ENCODE measurements around the gene STX19. TPM values are rescaled to one million over a fixed set of nuclear protein-coding genes. Genes with fewer than 3 reads are reported as not detected.

STX19 gene, protein sequence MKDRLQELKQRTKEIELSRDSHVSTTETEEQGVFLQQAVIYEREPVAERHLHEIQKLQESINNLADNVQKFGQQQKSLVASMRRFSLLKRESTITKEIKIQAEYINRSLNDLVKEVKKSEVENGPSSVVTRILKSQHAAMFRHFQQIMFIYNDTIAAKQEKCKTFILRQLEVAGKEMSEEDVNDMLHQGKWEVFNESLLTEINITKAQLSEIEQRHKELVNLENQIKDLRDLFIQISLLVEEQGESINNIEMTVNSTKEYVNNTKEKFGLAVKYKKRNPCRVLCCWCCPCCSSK
- not detected in 2 replicates for total RNA-seq

GRCh38 chr3:94028093-94028837 is at the start of gene STX19:
Gene STX19 (minus strand): TSS chr3:94028597. CDS start chr3:94015269, 13,328 bp downstream.
- H3K9me3 Mint-ChIP-seq = no peaks in the 10 kb centered on the region
- intact Hi-C loops (cut with micrococcal nuclease) = no loop called here
- no peak within 1 kb of the TSS for H3K4me3 Mint-ChIP-seq

DNA sequence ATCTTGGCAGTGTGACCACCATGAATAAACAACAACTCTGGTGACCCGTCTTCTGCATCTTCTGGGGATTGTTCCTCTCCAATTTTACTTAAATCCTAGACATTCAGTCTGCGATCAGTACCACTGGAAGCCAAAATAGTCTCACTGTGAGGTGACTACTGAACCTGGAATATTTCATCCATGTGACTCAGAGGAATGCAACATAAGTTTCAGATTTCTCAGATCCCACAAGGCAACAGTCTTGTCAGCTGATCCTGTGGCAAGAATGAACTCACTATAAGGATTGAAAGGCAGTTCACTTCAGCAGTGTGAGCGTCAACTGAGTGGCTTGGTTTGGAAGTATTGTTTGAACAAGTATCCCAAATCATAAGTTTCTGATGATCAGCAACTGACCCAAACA is 47.7 kb upstream of the STX19 start:
- Mint-ChIP-seq H3K36me3 (ENCODE audit: low read depth) (peaks cover 49% of the 10 kb centered on the region), H3K4me1 (peaks cover 42% of the 10 kb centered on the region), H3K27me3 (no peaks in the 10 kb centered on the region), H3K9me3 (no peaks in the 10 kb centered on the region), H3K27ac (no peak overlapping the region), H3K4me3 (no peak overlapping the region)
- intact Hi-C loops (cut with micrococcal nuclease) = no loop called here
- DNase-seq = no peak

More at GRCh38 chr3:94028093-94028837, at the start of gene STX19:
- Mint-ChIP-seq H3K4me1 (no peaks in the 10 kb centered on the region), H3K36me3 (ENCODE audit: low read depth) (no peaks in the 10 kb centered on the region), H3K27ac (no peak within 1 kb of the TSS), H3K27me3 (no peaks in the 10 kb centered on the region)
- DNase-seq = no peak

- intact Hi-C loops (cut with micrococcal nuclease) = no loop called here
- DNase-seq = peak; percentile 74
- Mint-ChIP-seq H3K4me1 (peaks cover 42% of the 10 kb centered on the region), H3K27ac (peak overlapping the region; percentile 79), H3K9me3 (peaks cover 7% of the 10 kb centered on the region), H3K36me3 (ENCODE audit: low read depth) (peaks cover 52% of the 10 kb centered on the region), H3K27me3 (no peaks in the 10 kb centered on the region), H3K4me3 (peak overlapping the region; percentile 12)
Measured at GRCh38 chr3:94071713-94072284, 43.4 kb upstream of the STX19 start.

DNA sequence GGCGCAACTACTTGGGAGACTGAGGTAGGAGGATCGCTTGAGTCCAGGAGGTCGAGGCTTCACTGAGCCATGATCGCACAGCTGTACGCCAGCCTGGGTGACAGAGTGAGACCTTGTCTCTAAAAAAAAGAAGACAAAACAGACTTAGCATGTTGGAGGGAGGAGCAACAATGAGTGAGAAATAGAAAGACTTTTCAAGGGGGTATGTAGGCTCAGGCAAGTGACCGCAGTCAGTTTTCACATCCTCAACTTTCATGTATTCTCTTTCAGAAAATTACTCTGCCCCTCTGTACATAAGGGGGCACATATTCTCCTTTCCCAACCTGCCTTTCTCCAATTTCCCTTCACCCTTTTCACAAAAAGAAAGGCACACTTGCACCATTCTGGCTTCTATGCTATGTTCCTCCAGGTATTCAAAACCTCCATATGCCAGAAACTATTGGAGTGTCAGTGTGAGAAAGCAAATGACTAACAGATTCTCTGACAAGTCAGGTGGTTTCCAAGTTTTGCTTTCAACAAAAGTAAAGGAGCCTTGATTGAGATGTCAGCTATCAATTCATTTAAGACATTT is 42.0 kb upstream of the STX19 start:
- intact Hi-C loops (cut with micrococcal nuclease) = loop anchor here (1.0 kb wide), 1 partner anchor 8 kb away; the partner anchor contains the start of gene DHFR2
- Mint-ChIP-seq H3K27me3 (no peaks in the 10 kb centered on the region), H3K36me3 (ENCODE audit: low read depth) (peaks cover 50% of the 10 kb centered on the region), H3K4me3 (no peak overlapping the region), H3K4me1 (peaks cover 53% of the 10 kb centered on the region), H3K9me3 (peaks cover 7% of the 10 kb centered on the region), H3K27ac (peak overlapping the region; percentile 38)
- no peak for DNase-seq

GRCh38 chr3:94069194-94069813 is 40.9 kb upstream of the STX19 start:
- Mint-ChIP-seq H3K4me1 (peaks cover 57% of the 10 kb centered on the region), H3K27ac (peak overlapping the region; percentile 39), H3K9me3 (peaks cover 7% of the 10 kb centered on the region), H3K4me3 (no peak overlapping the region), H3K36me3 (ENCODE audit: low read depth) (peaks cover 53% of the 10 kb centered on the region), H3K27me3 (no peaks in the 10 kb centered on the region)
- DNase-seq = no peak
- intact Hi-C loops (cut with micrococcal nuclease) = loop anchor here (1.0 kb wide), 1 partner anchor 65 kb away; no protein-coding TSS in a partner anchor

- intact Hi-C loops (cut with micrococcal nuclease) = no loop called here
- no peak overlapping the region for H3K4me3 Mint-ChIP-seq
- peaks cover 7% of the 10 kb centered on the region for H3K9me3 Mint-ChIP-seq
- peaks cover 42% of the 10 kb centered on the region for H3K36me3 Mint-ChIP-seq (ENCODE audit: low read depth)
- peak overlapping the region; percentile 25 for H3K27ac Mint-ChIP-seq
- no peaks in the 10 kb centered on the region for H3K27me3 Mint-ChIP-seq
- no peak for DNase-seq
- H3K4me1 Mint-ChIP-seq = peaks cover 56% of the 10 kb centered on the region
Measured at GRCh38 chr3:94066506-94067500, 38.4 kb upstream of the STX19 start.

DNA sequence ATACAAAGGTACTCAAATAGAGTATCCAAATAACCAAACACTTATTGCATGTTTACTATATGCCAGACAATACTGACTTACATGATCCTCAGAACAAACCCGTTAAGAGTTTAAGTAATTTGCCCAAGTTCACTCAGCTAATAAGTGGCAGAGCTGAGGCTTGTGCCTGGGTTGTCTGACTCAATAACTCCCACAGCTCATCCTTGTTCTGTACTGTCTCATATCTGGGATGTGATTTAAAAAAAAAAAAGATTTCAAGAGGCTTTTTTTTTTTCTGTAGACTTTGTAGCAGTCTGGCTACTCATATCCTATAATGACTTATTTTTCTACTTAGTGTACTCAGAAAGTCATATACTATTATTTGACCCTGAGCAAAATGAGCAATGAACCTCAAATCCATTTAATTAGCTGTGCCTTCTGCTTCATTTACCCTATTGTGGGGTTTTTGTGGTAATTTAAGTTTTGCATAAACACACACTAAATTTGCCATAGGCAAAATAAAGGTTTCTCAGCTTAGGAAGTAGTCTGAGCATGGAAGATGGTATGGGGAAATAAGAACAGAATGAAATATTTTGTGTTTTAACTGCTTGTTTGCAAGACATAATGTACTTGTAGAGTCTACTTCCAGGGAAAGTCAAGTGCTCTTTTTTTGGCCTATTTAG is 37.6 kb upstream of the STX19 start:
- Mint-ChIP-seq H3K4me3 (no peak overlapping the region), H3K27ac (peak overlapping the region; percentile 20), H3K4me1 (peaks cover 51% of the 10 kb centered on the region), H3K27me3 (no peaks in the 10 kb centered on the region), H3K9me3 (peaks cover 7% of the 10 kb centered on the region), H3K36me3 (ENCODE audit: low read depth) (peaks cover 42% of the 10 kb centered on the region)
- DNase-seq = no peak
- intact Hi-C loops (cut with micrococcal nuclease) = no loop called here

DNA sequence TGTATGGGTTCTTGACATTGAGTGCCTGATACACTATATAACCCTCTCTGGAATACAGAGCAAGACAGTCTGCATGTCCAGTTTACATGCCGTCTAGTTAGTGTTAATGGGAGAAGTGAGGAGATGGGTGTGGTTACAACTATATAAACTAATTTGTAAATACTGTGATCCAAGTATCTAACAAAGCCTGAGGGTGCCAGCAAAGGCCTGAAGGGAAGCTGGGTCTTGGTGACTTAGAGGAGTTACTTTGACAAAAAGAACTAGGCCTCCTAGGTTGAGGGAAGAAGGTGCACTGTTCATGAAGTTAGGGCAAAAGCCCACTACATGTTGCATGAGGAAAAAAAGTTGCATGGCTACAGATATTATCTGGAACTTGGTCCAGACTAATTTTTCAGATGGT is 36.7 kb upstream of the STX19 start:
- intact Hi-C loops (cut with micrococcal nuclease) = no loop called here
- DNase-seq = no peak
- Mint-ChIP-seq H3K4me3 (peak overlapping the region; percentile 25), H3K27me3 (no peaks in the 10 kb centered on the region), H3K4me1 (peaks cover 50% of the 10 kb centered on the region), H3K9me3 (peaks cover 7% of the 10 kb centered on the region), H3K27ac (no peak overlapping the region), H3K36me3 (ENCODE audit: low read depth) (peaks cover 50% of the 10 kb centered on the region)

- no peaks in the 10 kb centered on the region for H3K27me3 Mint-ChIP-seq
- DNase-seq = no peak
- intact Hi-C loops (cut with micrococcal nuclease) = no loop called here
- H3K9me3 Mint-ChIP-seq = peaks cover 7% of the 10 kb centered on the region
- H3K4me1 Mint-ChIP-seq = peaks cover 47% of the 10 kb centered on the region
- peak overlapping the region; percentile 98 for H3K4me3 Mint-ChIP-seq
- peak overlapping the region; percentile 99 for H3K27ac Mint-ChIP-seq
- peaks cover 51% of the 10 kb centered on the region for H3K36me3 Mint-ChIP-seq (ENCODE audit: low read depth)
Measured at GRCh38 chr3:94064243-94064860, 36.0 kb upstream of the STX19 start.

GRCh38 chr3:94063496-94064119 is 35.2 kb upstream of the STX19 start:
- Mint-ChIP-seq H3K27me3 (no peaks in the 10 kb centered on the region), H3K27ac (peak overlapping the region; percentile 99), H3K4me3 (peak overlapping the region; percentile 98), H3K4me1 (peaks cover 42% of the 10 kb centered on the region), H3K36me3 (ENCODE audit: low read depth) (peaks cover 51% of the 10 kb centered on the region), H3K9me3 (peaks cover 7% of the 10 kb centered on the region)
- intact Hi-C loops (cut with micrococcal nuclease) = loop anchor here (1.0 kb wide), 1 partner anchor 83 kb away; the partner anchor contains the start of gene ARL13B
- no peak for DNase-seq

GRCh38 chr3:94062513-94063404 is 34.4 kb upstream of the STX19 start, which contains the start of the genes DHFR2 and NSUN3:
Gene DHFR2 (minus strand): TSS chr3:94062916. CDS start chr3:94061511, 1,405 bp downstream.
Gene NSUN3 (plus strand): TSS chr3:94063061. CDS start chr3:94063127, 66 bp downstream.
- intact Hi-C loops (cut with micrococcal nuclease) = loop anchor here (1.0 kb wide), 3 partner anchors 8 to 82 kb away; partner anchors contain the start of gene ARL13B
- Mint-ChIP-seq H3K27ac (peak within 1 kb of the TSS; percentile 99), H3K36me3 (ENCODE audit: low read depth) (peaks cover 49% of the 10 kb centered on the region), H3K27me3 (no peaks in the 10 kb centered on the region), H3K4me1 (peaks cover 43% of the 10 kb centered on the region), H3K9me3 (peaks cover 6% of the 10 kb centered on the region), H3K4me3 (peak within 1 kb of the TSS; percentile 98)
- DNase-seq = peak; percentile 95

All from activated CD4-positive, alpha-beta T cell treated with anti-CD3 and anti-CD28 coated beads, Interleukin-2, amount 10 ng/mL, durations not matched to agents 24 days and 14 days (primary cell).